NB4 (cell line): ENCODE data around the gene AFF3.

Experiments
- CTCF ChIP-seq: IDR thresholded peaks from one replicate; pipeline ENCODE4 v1.5.1; 2012; ENCODE audit warnings: low read depth, low read length
- MAX ChIP-seq: IDR thresholded peaks from 2 replicates; pipeline ENCODE4 v1.6.1; 2011; ENCODE audit warnings: low read depth, low read length

- no peak for TF ChIP-seq CTCF
- no peak for TF ChIP-seq MAX
These were observed 339.7 kb downstream of the AFF3 start for GRCh38 chr2:99802734-99803133.
